ENCODE data around the gene ITGA11.

The ITGA11 gene

DNA sequence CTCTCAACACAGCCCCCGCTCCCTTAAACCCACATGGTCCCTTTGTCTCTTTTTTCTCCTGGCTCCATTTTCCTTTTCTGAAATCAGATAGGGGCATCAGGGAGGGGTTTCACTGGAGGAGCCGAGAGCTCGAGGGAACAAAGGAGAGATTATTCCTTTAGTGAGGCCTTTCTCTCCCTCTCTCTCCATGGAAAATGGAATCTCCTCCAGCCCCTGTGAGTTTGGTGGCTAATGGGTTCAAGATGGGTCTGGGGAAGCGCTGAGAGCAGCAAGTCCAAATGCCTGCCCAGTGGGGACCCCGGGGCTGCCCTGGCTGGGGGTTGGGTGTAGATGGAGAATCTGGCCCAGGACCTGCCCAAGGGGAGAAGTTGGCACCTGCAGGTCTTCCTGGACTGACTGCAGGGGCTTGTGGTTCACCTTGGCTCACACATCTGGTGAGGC lies 56.8 kb downstream of the ITGA11 start:
- TF ChIP-seq, protein P1, sequence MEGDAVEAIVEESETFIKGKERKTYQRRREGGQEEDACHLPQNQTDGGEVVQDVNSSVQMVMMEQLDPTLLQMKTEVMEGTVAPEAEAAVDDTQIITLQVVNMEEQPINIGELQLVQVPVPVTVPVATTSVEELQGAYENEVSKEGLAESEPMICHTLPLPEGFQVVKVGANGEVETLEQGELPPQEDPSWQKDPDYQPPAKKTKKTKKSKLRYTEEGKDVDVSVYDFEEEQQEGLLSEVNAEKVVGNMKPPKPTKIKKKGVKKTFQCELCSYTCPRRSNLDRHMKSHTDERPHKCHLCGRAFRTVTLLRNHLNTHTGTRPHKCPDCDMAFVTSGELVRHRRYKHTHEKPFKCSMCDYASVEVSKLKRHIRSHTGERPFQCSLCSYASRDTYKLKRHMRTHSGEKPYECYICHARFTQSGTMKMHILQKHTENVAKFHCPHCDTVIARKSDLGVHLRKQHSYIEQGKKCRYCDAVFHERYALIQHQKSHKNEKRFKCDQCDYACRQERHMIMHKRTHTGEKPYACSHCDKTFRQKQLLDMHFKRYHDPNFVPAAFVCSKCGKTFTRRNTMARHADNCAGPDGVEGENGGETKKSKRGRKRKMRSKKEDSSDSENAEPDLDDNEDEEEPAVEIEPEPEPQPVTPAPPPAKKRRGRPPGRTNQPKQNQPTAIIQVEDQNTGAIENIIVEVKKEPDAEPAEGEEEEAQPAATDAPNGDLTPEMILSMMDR (IDR thresholded peaks at IDR 0.05; ENCODE audit: insufficient read depth, low read depth, low read length, missing control alignments) = no peak
- H3K4me3 ChIP-seq (ENCODE audit: low read length) = no peak overlapping the region
- no peak for DNase-seq (ENCODE audit: low read depth)

DNA sequence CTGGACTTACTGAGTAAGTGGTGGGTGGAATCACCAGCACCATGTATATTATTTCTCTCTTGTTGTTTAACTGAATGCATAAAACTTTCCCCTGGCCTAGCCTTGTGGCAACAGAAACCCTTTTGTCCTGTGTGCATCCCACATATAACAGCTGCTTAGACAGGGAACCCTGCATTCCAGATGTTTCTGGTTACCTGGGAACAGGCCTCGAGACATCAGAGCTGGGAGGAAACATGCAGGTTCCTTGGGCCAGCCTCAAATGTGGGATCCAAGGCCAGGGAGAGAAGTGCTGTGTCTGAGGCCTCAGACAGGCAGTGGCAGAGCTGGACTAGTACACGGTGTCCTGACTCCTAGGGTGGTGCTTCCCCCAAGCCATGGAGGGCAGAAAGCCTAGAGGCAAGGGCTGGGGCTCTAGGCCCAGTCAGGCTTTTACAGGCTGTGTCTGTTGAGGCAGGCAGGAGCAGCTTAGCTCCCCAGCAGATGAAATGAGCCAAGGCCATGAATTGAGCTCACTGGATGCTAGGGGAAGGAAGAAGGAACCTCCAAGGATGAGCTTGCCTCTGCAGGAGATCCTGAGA lies 57.7 kb downstream of the ITGA11 start:
- TF ChIP-seq, protein P1 (IDR thresholded peaks at IDR 0.05; ENCODE audit: insufficient read depth, low read depth, low read length, missing control alignments) = no peak
- DNase-seq (ENCODE audit: low read depth) = no peak
- H3K4me3 ChIP-seq (ENCODE audit: low read length) = no peak overlapping the region

DNA sequence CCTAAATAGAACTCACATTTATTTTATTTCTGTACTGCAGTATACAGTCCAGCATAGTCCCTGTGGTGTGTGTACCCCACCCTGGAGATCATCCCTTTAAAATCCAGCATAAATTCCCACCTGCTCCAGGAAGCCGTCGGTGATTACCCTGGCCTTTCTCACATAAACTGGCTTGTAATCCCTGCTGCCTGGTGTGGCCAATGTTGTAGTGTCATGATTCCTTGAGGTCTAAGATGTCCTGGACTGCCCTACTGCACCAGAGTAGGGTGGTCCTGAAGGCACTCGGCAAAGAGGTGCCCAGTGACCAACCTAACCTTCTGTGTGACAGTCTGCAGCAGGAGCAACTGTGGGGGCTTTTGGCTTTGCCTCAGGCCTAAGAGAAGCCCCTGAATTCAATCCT lies 58.9 kb downstream of the ITGA11 start:
- no peak for DNase-seq (ENCODE audit: low read depth)
- TF ChIP-seq, protein P1 (IDR thresholded peaks at IDR 0.05; ENCODE audit: insufficient read depth, low read depth, low read length, missing control alignments) = no peak
- no peak overlapping the region for H3K4me3 ChIP-seq (ENCODE audit: low read length)

DNA sequence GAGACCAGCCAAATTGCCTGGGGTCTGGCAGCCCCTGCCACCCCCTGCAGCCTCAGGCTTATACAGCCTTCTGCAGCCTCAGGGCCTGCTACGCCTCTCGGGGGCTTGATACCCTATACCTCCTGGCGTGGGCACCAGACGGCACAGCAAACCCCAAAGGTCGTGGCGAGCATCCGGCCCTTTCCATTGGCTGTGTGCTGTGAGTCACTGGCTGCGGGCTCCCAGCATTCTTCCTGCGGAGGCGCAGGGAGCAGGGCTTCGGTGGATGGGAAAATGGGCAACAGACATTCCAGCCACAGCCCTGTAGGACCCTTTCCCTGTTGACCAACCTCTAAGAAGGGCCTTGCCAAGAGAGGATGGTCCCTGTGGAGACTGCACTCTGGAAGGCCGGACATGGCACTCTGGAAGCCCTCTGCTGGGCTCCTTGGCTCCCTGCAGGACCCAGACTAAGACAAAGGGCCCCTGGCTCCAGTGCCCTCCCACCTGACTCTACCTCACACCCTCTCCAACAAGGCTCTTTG lies 59.6 kb downstream of the ITGA11 start:
- DNase-seq (ENCODE audit: low read depth) = peak; percentile 32
- no peak overlapping the region for H3K4me3 ChIP-seq (ENCODE audit: low read length)
- TF ChIP-seq, protein P1 (IDR thresholded peaks at IDR 0.05; ENCODE audit: insufficient read depth, low read depth, low read length, missing control alignments) = peak; percentile 51

DNA sequence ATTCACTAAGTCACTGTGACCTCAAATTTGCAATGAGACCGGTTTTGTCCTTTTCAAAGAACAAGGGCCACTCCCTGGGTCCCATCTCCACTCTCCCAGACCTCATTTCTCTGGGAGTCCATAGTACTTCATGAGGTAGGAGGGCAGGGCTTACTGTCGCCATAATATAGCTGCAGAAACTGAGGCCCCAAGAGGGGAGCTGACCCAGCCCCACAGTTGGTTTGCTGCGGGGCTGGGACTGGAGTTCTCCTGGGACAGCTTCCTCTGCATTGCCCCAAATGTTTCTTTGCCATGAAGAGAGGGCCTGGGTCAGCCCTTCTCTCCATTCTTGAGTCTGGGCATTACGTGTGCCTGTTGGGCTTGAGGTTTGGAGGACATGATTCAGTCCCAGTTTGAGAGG lies 60.1 kb downstream of the ITGA11 start:
- DNase-seq (ENCODE audit: low read depth) = no peak

DNA sequence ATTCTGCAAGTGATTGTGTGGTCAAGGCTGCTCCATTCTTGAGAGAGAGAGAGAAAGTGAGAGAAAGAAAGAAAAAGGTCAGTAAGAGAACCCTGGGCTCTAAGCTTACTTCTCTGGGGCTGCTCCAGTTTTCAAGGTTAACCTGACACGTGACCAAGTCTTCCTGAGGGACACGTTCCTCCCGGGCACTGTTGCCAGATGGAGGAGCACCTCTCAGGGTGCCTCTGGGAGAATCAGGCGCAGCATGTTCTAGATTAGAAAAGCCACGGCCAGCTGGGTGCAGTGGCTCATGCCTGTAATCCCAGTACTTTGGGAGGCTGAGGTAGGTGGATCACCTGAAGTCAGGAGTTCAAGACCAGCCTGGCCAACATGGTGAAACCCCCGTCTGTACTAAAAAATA lies 60.8 kb downstream of the ITGA11 start:
- no peak overlapping the region for H3K4me3 ChIP-seq (ENCODE audit: low read length)
- TF ChIP-seq, protein P1 (IDR thresholded peaks at IDR 0.05; ENCODE audit: insufficient read depth, low read depth, low read length, missing control alignments) = no peak
- no peak for DNase-seq (ENCODE audit: low read depth)

More for the DNA sequence above, 60.1 kb downstream of the ITGA11 start:
- no peak overlapping the region for H3K4me3 ChIP-seq (ENCODE audit: low read length)
- TF ChIP-seq, protein P1 (IDR thresholded peaks at IDR 0.05; ENCODE audit: insufficient read depth, low read depth, low read length, missing control alignments) = no peak

DNA sequence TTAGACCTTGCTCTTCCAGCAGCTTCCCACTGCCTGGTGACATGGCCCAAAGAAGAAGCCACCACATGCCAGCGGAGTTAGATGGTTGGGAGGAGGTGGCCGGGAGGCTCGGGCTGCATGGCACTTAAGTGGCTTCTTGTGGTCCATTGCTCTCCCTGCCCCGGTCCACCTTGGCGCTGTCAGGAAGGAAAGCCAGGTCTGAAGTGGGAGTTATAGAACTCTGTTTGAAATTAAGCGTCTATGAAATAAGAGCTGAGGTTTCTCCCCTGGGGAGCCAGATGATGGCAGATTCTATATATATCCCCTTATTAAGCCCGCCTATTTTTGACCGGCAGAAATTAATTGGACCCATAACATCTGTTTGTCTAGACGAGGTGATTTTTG lies 61.2 kb downstream of the ITGA11 start:
- TF ChIP-seq, protein P1 (IDR thresholded peaks at IDR 0.05; ENCODE audit: insufficient read depth, low read depth, low read length, missing control alignments) = no peak
- H3K4me3 ChIP-seq (ENCODE audit: low read length) = no peak overlapping the region
- no peak for DNase-seq (ENCODE audit: low read depth)

Measured in epithelial cell of esophagus (primary cell).